HepG2 (cell line): ENCODE results near the gene PLEKHG2. TPM values are rescaled to one million over a fixed set of nuclear protein-coding genes. Genes with fewer than 3 reads are reported as not detected.

Experiments used
- GPBP1L1 ChIP-seq: sonication (generic); formaldehyde crosslinking; IDR thresholded peaks from 2 replicates; pipeline ENCODE4 v1.5.0; 2020; ENCODE audit warnings: mild to moderate bottlenecking, missing genetic modification reagents
- MXI1 ChIP-seq: IDR thresholded peaks from 3 replicates; pipeline ENCODE4 v1.6.1; 2012; ENCODE audit warnings: low read depth, low read length, inconsistent platforms, borderline replicate concordance
- NKX3-1 ChIP-seq: sonication (generic); formaldehyde crosslinking; IDR thresholded peaks from 2 replicates; pipeline ENCODE4 v1.5.0; 2020; ENCODE audit warnings: missing genetic modification reagents
- THAP7 ChIP-seq: sonication (generic); formaldehyde crosslinking; IDR thresholded peaks from 2 replicates; pipeline ENCODE4 v1.8.1; 2023; ENCODE audit warnings: mild to moderate bottlenecking, missing genetic modification reagents
- ZBTB38 ChIP-seq: sonication (generic); formaldehyde crosslinking; IDR thresholded peaks from 2 replicates; pipeline ENCODE4 v1.5.1; 2020; ENCODE audit warnings: mild to moderate bottlenecking, missing genetic modification reagents
- ZBTB39 ChIP-seq: sonication (generic); formaldehyde crosslinking; IDR thresholded peaks from 2 replicates; pipeline ENCODE4 v1.5.0; 2020; ENCODE audit warnings: missing genetic modification reagents
- ZNF382 ChIP-seq: sonication (generic); formaldehyde crosslinking; IDR thresholded peaks from 2 replicates; pipeline ENCODE4 v1.5.0; 2020; ENCODE audit warnings: missing genetic modification reagents, mild to moderate bottlenecking, borderline replicate concordance
- ZNF775 ChIP-seq: sonication (generic); formaldehyde crosslinking; IDR thresholded peaks from 2 replicates; pipeline ENCODE4 v1.4.0; 2020; ENCODE audit warnings: missing genetic modification reagents, mild to moderate bottlenecking, moderate library complexity, borderline replicate concordance
- polyA plus RNA-seq, 8 experiments: library from polyadenylated mRNA; depleted of rRNA in 3 of 8; stranded (reverse) in 7 of 8; unstranded in 1 of 8; fragments of >200 nt; fragmentation: Illumina TruSeq in 4 of 8; extraction: Trizol in 4 of 8; gene quantifications; 2 replicates each; pipeline versions ENCODE4 v1.2.1 to v1.2.3, GENCODE V29; 2011 to 2016; ENCODE audit warnings: low read depth in 4 of 8, missing spikeins in 1 of 8, mixed read lengths in 1 of 8; ENCODE audit not compliant: insufficient read depth in 1 of 8
- total RNA-seq, 5 experiments: library from RNA; depleted of rRNA; stranded (reverse); fragments of >200 nt; fragmentation: Illumina TruSeq; extraction: Trizol; gene quantifications; 2 replicates each; pipeline ENCODE4 v1.2.3, GENCODE V29; 2016; ENCODE audit warnings: low read depth in 1 of 5
- TF ChIP-seq, protein P1 (sequence below): IDR thresholded peaks from 2 replicates; pipeline ENCODE4 v1.6.1; 2016; ENCODE audit warnings: low read depth, missing genetic modification reagents, missing compliant biosample characterization

The PLEKHG2 gene
- total and polyA plus RNA-seq, 2 of the 13 experiments (the other 11 are each of a cell fraction or from before 2014, with no cell fraction given): 3.6 to 6.8 TPM

- TF ChIP-seq, protein P1, sequence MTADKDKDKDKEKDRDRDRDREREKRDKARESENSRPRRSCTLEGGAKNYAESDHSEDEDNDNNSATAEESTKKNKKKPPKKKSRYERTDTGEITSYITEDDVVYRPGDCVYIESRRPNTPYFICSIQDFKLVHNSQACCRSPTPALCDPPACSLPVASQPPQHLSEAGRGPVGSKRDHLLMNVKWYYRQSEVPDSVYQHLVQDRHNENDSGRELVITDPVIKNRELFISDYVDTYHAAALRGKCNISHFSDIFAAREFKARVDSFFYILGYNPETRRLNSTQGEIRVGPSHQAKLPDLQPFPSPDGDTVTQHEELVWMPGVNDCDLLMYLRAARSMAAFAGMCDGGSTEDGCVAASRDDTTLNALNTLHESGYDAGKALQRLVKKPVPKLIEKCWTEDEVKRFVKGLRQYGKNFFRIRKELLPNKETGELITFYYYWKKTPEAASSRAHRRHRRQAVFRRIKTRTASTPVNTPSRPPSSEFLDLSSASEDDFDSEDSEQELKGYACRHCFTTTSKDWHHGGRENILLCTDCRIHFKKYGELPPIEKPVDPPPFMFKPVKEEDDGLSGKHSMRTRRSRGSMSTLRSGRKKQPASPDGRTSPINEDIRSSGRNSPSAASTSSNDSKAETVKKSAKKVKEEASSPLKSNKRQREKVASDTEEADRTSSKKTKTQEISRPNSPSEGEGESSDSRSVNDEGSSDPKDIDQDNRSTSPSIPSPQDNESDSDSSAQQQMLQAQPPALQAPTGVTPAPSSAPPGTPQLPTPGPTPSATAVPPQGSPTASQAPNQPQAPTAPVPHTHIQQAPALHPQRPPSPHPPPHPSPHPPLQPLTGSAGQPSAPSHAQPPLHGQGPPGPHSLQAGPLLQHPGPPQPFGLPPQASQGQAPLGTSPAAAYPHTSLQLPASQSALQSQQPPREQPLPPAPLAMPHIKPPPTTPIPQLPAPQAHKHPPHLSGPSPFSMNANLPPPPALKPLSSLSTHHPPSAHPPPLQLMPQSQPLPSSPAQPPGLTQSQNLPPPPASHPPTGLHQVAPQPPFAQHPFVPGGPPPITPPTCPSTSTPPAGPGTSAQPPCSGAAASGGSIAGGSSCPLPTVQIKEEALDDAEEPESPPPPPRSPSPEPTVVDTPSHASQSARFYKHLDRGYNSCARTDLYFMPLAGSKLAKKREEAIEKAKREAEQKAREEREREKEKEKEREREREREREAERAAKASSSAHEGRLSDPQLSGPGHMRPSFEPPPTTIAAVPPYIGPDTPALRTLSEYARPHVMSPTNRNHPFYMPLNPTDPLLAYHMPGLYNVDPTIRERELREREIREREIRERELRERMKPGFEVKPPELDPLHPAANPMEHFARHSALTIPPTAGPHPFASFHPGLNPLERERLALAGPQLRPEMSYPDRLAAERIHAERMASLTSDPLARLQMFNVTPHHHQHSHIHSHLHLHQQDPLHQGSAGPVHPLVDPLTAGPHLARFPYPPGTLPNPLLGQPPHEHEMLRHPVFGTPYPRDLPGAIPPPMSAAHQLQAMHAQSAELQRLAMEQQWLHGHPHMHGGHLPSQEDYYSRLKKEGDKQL (CRISPR knock-in tag): no peak
- 0 out of 2 replicates have a peak, but pooled peaks have one; percentile 56 for TF ChIP-seq THAP7 (CRISPR knock-in tag)
- no peak for TF ChIP-seq ZBTB39
- no peak for TF ChIP-seq ZNF382 (CRISPR knock-in tag)
- TF ChIP-seq NKX3-1: no peak
- TF ChIP-seq MXI1: 0 out of 3 replicates have a peak, but pooled peaks have one; percentile 3
- peak; percentile 67 for TF ChIP-seq ZBTB38 (CRISPR knock-in tag)
- TF ChIP-seq GPBP1L1: no peak
- TF ChIP-seq ZNF775 (CRISPR knock-in tag): no peak
Observed at GRCh38 chr19:39413911-39414608, 1.6 kb downstream of the PLEKHG2 start (continued).
